Uterus (tissue), 4 donors: ENCODE results near the gene ACAD11. TPM values are rescaled to one million over a fixed set of nuclear protein-coding genes. Genes with fewer than 3 reads are reported as not detected.

Source experiments
- DNase-seq, 2 donors: peaks; one replicate each; pipeline ENCODE4 v3.0.0-alpha.2; 2019 to 2020
- H3K27ac ChIP-seq, 2 donors: fragments of 200-600 bp; sonication (generic); 1 replicate in 1 of 2; 2 replicates in 1 of 2; pipeline ENCODE4 v1.5.1; 2016 to 2018
- H3K27me3 ChIP-seq, 2 donors: fragments of 200-600 bp; sonication (generic); one replicate each; pipeline ENCODE4 v1.5.1; 2018 to 2019; ENCODE audit warnings: control low read depth in 1 of 2
- H3K36me3 ChIP-seq, 2 donors: fragments of 200-600 bp; sonication (generic); one replicate each; pipeline ENCODE4 v1.5.1; 2019; ENCODE audit warnings: control low read depth in 1 of 2
- H3K4me1 ChIP-seq, 2 donors: fragments of 200-600 bp; sonication (generic); one replicate each; pipeline ENCODE4 v1.5.1; 2018 to 2019; ENCODE audit warnings: control low read depth in 1 of 2
- H3K4me3 ChIP-seq, 2 donors: fragments of 200-600 bp; sonication (generic); 1 replicate in 1 of 2; 2 replicates in 1 of 2; pipeline ENCODE4 v1.5.1; 2018 to 2019; ENCODE audit warnings: mild to moderate bottlenecking in 1 of 2
- H3K9me3 ChIP-seq, 2 donors: fragments of 200-600 bp; sonication (generic); one replicate each; pipeline ENCODE4 v1.5.1; 2019; ENCODE audit warnings: control low read depth in 1 of 2
- POLR2A ChIP-seq, 2 donors: fragments of 450-650 bp; IDR thresholded peaks; one replicate each; pipeline ENCODE4 v1.6.1; 2016; ENCODE audit warnings: antibody characterized with exemption in 2 of 2, mild to moderate bottlenecking in 1 of 2, moderate library complexity in 1 of 2
- intact Hi-C: fragments of 100-400 bp; cut with DNase I; formaldehyde crosslinking; loops from one replicate; pipeline ENCODE4 v1.15.1; 2023; ENCODE audit warnings: low total_unique reads
- total RNA-seq, 4 donors: library from RNA; depleted of rRNA in 3 of 4; stranded (reverse); fragments of >200 nt in 3 of 4; gene quantifications; one replicate each; pipeline versions ENCODE4 v1.1.0 to v1.2.4, GENCODE V29; 2014 to 2023
- TF ChIP-seq, protein P1 (sequence below), 4 experiments: fragments of 200-600 bp in 2 of 4; fragments of 450-650 bp in 2 of 4; sonication (generic) in 2 of 4; IDR thresholded peaks; one replicate each; pipeline ENCODE4 v1.5.1; 2016 to 2019; ENCODE audit warnings: antibody characterized with exemption in 4 of 4, mild to moderate bottlenecking in 2 of 4, moderate library complexity in 1 of 4
- donor health status: DM: yes; HTN: yes; CAD: no.

The ACAD11 gene
- total RNA-seq, 4 donors from 2014 or later: 24.7 to 115 (median 47.0) TPM

DNA sequence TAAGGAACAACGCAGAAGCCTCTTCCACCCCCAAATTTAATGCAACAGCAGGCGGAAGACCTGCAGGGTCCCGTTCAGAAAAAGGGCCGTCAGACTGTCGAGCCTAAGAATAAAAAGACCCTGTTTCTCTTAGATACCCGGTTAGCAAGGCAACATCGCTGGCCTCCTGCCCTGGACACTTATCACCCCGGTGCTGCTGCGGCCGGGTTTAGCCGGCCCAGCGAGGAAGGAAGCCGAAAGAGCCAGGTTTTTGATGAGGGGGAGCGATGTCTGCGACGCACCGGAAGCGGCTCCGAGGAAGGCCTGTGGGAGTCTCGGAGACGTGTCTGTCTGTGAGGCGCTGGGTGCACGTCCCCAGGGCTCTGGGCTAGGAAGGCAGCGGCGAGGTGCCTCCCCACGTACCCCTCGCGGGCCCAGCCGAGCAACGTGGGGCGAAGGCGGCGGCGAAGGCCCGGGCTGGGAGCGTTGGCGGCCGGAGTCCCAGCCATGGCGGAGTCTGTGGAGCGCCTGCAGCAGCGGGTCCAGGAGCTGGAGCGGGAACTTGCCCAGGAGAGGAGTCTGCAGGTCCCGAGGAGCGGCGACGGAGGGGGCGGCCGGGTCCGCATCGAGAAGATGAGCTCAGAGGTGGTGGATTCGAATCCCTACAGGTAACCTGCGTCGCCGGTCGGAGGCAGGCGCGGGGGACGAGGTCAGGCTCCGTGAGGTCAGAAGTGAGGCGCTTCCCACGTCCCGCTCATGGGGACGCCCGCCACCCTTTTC is 622 bp upstream of the ACAD11 start, which contains the start of gene UBA5:
Gene UBA5 (plus strand): TSS at position 278 of the 759 bp plus-strand sequence. CDS start 209 bp downstream, at position 487.
- Histone ChIP-seq H3K4me3 (peak within 1 kb of the TSS; percentile 84 to 96), H3K27ac (peak within 1 kb of the TSS; percentile 89 to 96), H3K27me3 (no peaks in the 10 kb centered on the region), H3K36me3 (no peaks in the 10 kb centered on the region), H3K4me1 (peaks cover 0 to 5% of the 10 kb centered on the region in 2 donors), H3K9me3 (no peaks in the 10 kb centered on the region)
- TF ChIP-seq POLR2A (IDR thresholded peaks at IDR 0.05): no peak
- TF ChIP-seq, protein P1, sequence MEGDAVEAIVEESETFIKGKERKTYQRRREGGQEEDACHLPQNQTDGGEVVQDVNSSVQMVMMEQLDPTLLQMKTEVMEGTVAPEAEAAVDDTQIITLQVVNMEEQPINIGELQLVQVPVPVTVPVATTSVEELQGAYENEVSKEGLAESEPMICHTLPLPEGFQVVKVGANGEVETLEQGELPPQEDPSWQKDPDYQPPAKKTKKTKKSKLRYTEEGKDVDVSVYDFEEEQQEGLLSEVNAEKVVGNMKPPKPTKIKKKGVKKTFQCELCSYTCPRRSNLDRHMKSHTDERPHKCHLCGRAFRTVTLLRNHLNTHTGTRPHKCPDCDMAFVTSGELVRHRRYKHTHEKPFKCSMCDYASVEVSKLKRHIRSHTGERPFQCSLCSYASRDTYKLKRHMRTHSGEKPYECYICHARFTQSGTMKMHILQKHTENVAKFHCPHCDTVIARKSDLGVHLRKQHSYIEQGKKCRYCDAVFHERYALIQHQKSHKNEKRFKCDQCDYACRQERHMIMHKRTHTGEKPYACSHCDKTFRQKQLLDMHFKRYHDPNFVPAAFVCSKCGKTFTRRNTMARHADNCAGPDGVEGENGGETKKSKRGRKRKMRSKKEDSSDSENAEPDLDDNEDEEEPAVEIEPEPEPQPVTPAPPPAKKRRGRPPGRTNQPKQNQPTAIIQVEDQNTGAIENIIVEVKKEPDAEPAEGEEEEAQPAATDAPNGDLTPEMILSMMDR (IDR thresholded peaks at IDR 0.05): no peak
- intact Hi-C loops: no loop called here
- peak; percentile 69 to 71 for DNase-seq

DNA sequence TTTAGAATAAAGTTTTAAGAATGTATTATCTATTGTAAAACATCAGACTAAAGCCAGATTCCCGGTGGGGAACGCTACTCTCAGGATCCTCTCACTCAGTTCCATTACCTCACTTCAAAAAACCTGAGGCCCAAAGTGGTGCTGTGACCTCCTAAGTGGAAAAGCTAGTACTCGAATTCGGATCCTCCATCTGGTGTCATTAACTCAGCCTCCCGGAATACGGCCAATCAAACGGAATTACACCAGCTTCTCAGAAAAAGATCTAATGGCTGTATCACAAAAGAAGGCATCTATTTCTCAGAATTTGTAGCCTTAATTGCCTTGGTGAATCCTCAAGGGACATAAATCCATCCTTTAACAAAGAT is 627 bp downstream of the ACAD11 start:
- Histone ChIP-seq H3K4me3 (peak overlapping the region; percentile 84 to 96), H3K27me3 (no peaks in the 10 kb centered on the region), H3K4me1 (peaks cover 0 to 5% of the 10 kb centered on the region in 2 donors), H3K36me3 (no peaks in the 10 kb centered on the region), H3K27ac (peak overlapping the region; percentile 89 to 96), H3K9me3 (no peaks in the 10 kb centered on the region)
- peak in 1 of 2 donors; percentile 20 for DNase-seq
- TF ChIP-seq POLR2A (IDR thresholded peaks at IDR 0.05): no peak
- TF ChIP-seq, protein P1 (IDR thresholded peaks at IDR 0.05): no peak
- intact Hi-C loops: no loop called here

GRCh38 chr3:132657869-132658747 is 1.5 kb downstream of the ACAD11 start:
- Histone ChIP-seq H3K9me3 (no peaks in the 10 kb centered on the region), H3K4me1 (peaks cover 0 to 5% of the 10 kb centered on the region in 2 donors), H3K27me3 (no peaks in the 10 kb centered on the region), H3K4me3 (no peak overlapping the region), H3K27ac (peak overlapping the region; percentile 89 to 96), H3K36me3 (no peaks in the 10 kb centered on the region)
- intact Hi-C loops: no loop called here
- no peak for TF ChIP-seq POLR2A (IDR thresholded peaks at IDR 0.05)
- TF ChIP-seq, protein P1 (IDR thresholded peaks at IDR 0.05): no peak
- no peak for DNase-seq

DNA sequence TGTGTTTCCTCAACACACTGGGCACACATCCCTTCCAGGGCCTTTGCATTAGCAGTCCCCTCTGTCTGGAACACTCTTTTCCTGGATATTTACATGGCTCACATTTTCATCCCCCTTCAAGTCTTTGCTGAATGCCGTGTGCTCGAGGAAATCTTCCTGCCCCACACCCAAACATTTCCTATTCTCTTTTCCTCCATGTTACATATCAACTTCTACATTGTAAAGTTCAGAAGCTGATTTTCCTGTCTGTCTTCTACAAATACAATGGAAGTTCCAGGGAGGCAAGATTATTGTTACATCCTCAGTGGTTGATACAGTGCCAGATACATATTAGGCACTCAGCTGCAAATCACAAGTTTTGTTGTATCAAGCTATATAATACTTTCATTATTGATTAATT is 4.1 kb downstream of the ACAD11 start:
- H3K9me3 ChIP-seq: no peaks in the 10 kb centered on the region

More for the DNA sequence above, 4.1 kb downstream of the ACAD11 start:
- TF ChIP-seq, protein P1 (IDR thresholded peaks at IDR 0.05): no peak
- no peak for TF ChIP-seq POLR2A (IDR thresholded peaks at IDR 0.05)
- no peak overlapping the region for H3K4me3 ChIP-seq
- H3K27me3 ChIP-seq: no peaks in the 10 kb centered on the region
- intact Hi-C loops: no loop called here
- no peak for DNase-seq
- no peak overlapping the region for H3K27ac ChIP-seq
- H3K36me3 ChIP-seq: no peaks in the 10 kb centered on the region
- no peaks in the 10 kb centered on the region for H3K4me1 ChIP-seq
